Measurements from ENCODE around the gene PDE6D. TPM values are rescaled to one million over a fixed set of nuclear protein-coding genes. Genes with fewer than 3 reads are reported as not detected.
"Not testable (repeated sequence)": the region's sequence is repeated elsewhere in the genome, so short reads cannot be mapped to it uniquely, and the experiment has no call there.

The PDE6D gene
- total RNA-seq, 3 donors from 2014 or later (not counting 1 experiment from before 2014, with no cell fraction given): 21.6 to 29.2 (median 22.8) TPM

- peaks cover 52% of the 10 kb centered on the region for H3K4me1 ChIP-seq (ENCODE audit: control insufficient read depth, insufficient read depth, low read length)
Measured at GRCh38 chr2:231713730-231714638, 67.1 kb downstream of the PDE6D start.

GRCh38 chr2:231713406-231713729 lies 67.7 kb downstream of the PDE6D start:
- Mint-ChIP-seq H3K4me1 (peaks cover 31 to 54% of the 10 kb centered on the region in 2 donors), H3K4me3 (peak overlapping the region; percentile 59), H3K27ac (peak overlapping the region; percentile 97), H3K36me3 (peaks cover 13% of the 10 kb centered on the region)
- H3K27me3 Mint-ChIP-seq (ENCODE audit: low read depth in 2 of 2); H3K27me3 ChIP-seq (ENCODE audit: control insufficient read depth, insufficient read depth, low read length); H3K4me3 ChIP-seq (ENCODE audit: low read length); H3K9me3 ChIP-seq (ENCODE audit: control insufficient read depth, insufficient read depth, low read length); DNase-seq; H3K9me3 Mint-ChIP-seq; ATAC-seq; intact Hi-C loops (cut with micrococcal nuclease): not testable (repeated sequence)
- peaks cover 27% of the 10 kb centered on the region for H3K36me3 ChIP-seq (ENCODE audit: control insufficient read depth, insufficient read depth, low read length)
- peak overlapping the region; percentile 69 for H3K27ac ChIP-seq (ENCODE audit: low read length)
- peaks cover 52% of the 10 kb centered on the region for H3K4me1 ChIP-seq (ENCODE audit: control insufficient read depth, insufficient read depth, low read length)

More at GRCh38 chr2:231713730-231714638, 67.1 kb downstream of the PDE6D start:
- 29% methylated on average over 15 of the region's 15 CpGs for WGBS (ENCODE audit: insufficient coverage)
- Histone ChIP-seq H3K36me3 (ENCODE audit: control insufficient read depth, insufficient read depth, low read length) (peaks cover 27% of the 10 kb centered on the region), H3K4me3 (ENCODE audit: low read length) (no peak overlapping the region), H3K27ac (ENCODE audit: low read length) (peak overlapping the region; percentile 69), H3K9me3 (ENCODE audit: control insufficient read depth, insufficient read depth, low read length) (no peaks in the 10 kb centered on the region), H3K27me3 (ENCODE audit: control insufficient read depth, insufficient read depth, low read length) (no peaks in the 10 kb centered on the region)
- peak; percentile 93 for TF ChIP-seq CTCF (IDR thresholded peaks at IDR 0.05)
- ATAC-seq (peak; percentile 33 to 53 (median 41)), DNase-seq (peak; percentile 92 to 95)
- Mint-ChIP-seq H3K4me3 (peak overlapping the region; percentile 59), H3K27me3 (ENCODE audit: low read depth in 2 of 2) (peaks cover 0 to 4% of the 10 kb centered on the region in 2 donors), H3K9me3 (no peaks in the 10 kb centered on the region), H3K4me1 (peaks cover 31 to 50% of the 10 kb centered on the region in 2 donors), H3K36me3 (peaks cover 13% of the 10 kb centered on the region), H3K27ac (peak overlapping the region; percentile 97)
- intact Hi-C loops (cut with micrococcal nuclease): no loop called here

DNA sequence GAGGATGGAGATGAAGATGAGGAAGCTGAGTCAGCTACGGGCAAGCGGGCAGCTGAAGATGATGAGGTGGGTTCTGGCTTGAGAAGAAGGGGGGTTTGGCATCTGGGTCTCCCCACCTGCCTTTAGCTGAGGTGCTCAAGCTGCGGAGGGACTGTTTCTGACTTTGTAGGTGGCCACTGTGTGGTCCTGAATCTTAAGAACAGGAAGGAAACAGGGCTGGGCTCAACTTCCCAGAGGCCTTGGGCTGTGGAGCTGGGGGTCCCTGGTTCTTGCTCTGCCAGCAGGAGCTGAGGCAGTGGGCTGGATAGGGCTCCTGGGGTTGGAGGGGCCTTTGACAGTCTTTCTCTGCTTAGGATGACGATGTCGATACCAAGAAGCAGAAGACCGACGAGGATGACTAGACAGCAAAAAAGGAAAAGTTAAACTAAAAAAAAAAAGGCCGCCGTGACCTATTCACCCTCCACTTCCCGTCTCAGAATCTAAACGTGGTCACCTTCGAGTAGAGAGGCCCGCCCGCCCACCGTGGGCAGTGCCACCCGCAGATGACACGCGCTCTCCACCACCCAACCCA lies 68.5 kb downstream of the PDE6D start:
- Histone ChIP-seq H3K4me1 (ENCODE audit: control insufficient read depth, insufficient read depth, low read length) (peaks cover 51% of the 10 kb centered on the region), H3K4me3 (ENCODE audit: low read length) (peak overlapping the region; percentile 40), H3K36me3 (ENCODE audit: control insufficient read depth, insufficient read depth, low read length) (peaks cover 27% of the 10 kb centered on the region), H3K27ac (ENCODE audit: low read length) (peak overlapping the region; percentile 94)
- Mint-ChIP-seq H3K4me1 (peaks cover 31 to 56% of the 10 kb centered on the region in 2 donors), H3K36me3 (peaks cover 13% of the 10 kb centered on the region), H3K4me3 (peak overlapping the region; percentile 99), H3K27ac (peak overlapping the region; percentile 97)
- H3K9me3 Mint-ChIP-seq; H3K9me3 ChIP-seq (ENCODE audit: control insufficient read depth, insufficient read depth, low read length); H3K27me3 Mint-ChIP-seq (ENCODE audit: low read depth in 2 of 2); intact Hi-C loops (cut with micrococcal nuclease); ATAC-seq; H3K27me3 ChIP-seq (ENCODE audit: control insufficient read depth, insufficient read depth, low read length): not testable (repeated sequence)
- DNase-seq: peak; percentile 44 to 59
- WGBS (ENCODE audit: insufficient coverage): 10% methylated on average over 7 of the region's 18 CpGs

DNA sequence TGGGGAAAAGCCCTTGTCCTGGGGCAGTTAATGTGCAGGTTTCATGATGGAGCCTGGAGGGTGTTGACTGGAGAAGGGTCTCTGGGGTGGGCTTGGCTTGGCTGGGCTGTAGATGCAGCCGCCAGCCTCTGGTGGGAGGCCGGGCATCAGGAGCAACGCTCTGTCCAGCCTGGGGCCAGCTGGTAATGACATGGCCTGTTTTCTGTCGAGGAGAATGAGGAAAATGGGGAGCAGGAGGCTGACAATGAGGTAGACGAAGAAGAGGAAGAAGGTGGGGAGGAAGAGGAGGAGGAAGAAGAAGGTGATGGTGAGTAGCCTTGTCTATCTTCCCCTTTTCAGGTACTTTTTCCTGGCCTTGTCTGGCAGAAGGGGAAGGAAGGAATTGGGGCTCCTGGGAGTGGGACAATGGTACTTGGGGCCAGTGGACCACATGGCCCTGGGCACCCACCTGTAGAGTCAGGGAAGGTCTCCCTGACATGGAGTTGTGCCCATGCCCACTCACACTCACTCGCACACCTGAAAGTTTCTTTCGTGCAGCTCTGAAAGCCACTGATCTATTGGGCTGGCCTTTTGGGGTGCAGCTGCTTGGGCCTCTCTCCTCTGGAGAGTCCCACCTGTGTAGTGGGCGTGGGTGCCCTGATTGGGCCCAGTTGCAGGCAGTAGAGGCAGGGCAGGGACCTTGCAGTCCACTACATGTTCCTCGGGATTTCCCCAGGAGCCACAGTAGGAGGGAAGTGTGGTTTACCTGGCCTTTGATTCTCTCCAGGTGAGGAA lies 69.2 kb downstream of the PDE6D start:
- H3K36me3 Mint-ChIP-seq: peaks cover 13% of the 10 kb centered on the region
- H3K4me3 Mint-ChIP-seq: peak overlapping the region; percentile 99
- H3K27me3 Mint-ChIP-seq (ENCODE audit: low read depth in 2 of 2): peaks cover 0 to 5% of the 10 kb centered on the region in 2 donors
- no peaks in the 10 kb centered on the region for H3K9me3 Mint-ChIP-seq
- peak overlapping the region; percentile 94 for H3K27ac ChIP-seq (ENCODE audit: low read length)
- H3K36me3 ChIP-seq (ENCODE audit: control insufficient read depth, insufficient read depth, low read length): peaks cover 27% of the 10 kb centered on the region
- intact Hi-C loops (cut with micrococcal nuclease): no loop called here
- DNase-seq: peak in 1 of 2 donors; percentile 35
- TF ChIP-seq CTCF (IDR thresholded peaks at IDR 0.05): no peak
- H3K4me1 Mint-ChIP-seq: peaks cover 35 to 60% of the 10 kb centered on the region in 2 donors
- H3K27me3 ChIP-seq (ENCODE audit: control insufficient read depth, insufficient read depth, low read length): no peaks in the 10 kb centered on the region
- peak overlapping the region; percentile 97 for H3K27ac Mint-ChIP-seq
- H3K4me3 ChIP-seq (ENCODE audit: low read length): peak overlapping the region; percentile 40
- WGBS (ENCODE audit: insufficient coverage): 22% methylated on average over 9 of the region's 9 CpGs
- ATAC-seq: no peak
- no peaks in the 10 kb centered on the region for H3K9me3 ChIP-seq (ENCODE audit: control insufficient read depth, insufficient read depth, low read length)
- peaks cover 54% of the 10 kb centered on the region for H3K4me1 ChIP-seq (ENCODE audit: control insufficient read depth, insufficient read depth, low read length)
